GM23338 (cell line): ENCODE measurements around the gene PER2. TPM values are rescaled to one million over a fixed set of nuclear protein-coding genes. Genes with fewer than 3 reads are reported as not detected.

ENCODE experiments used
- ATAC-seq: fragments of 200-7000 bp; cut with Tn5 transposase; 3 replicates; pipeline ENCODE4 v1.9.1; 2020
- DNase-seq: peaks from one replicate; pipeline ENCODE4 v3.0.0-alpha.2; 2015; ENCODE audit warnings: low spot score
- H2AFZ ChIP-seq: fragments of 200-600 bp; sonication (generic); 2 replicates; pipeline ENCODE4 v1.8.0; 2016; ENCODE audit warnings: antibody characterized with exemption, mild to moderate bottlenecking, moderate library complexity
- H3F3A ChIP-seq: fragments of 200-600 bp; sonication (generic); replicated peaks from 2 replicates; pipeline ENCODE4 v1.8.0; 2017; ENCODE audit warnings: antibody characterized with exemption, mixed run types, low read depth
- H3K27ac ChIP-seq: fragments of 200-600 bp; sonication (generic); 2 replicates; pipeline ENCODE4 v1.6.1; 2016; ENCODE audit warnings: low read depth
- H3K27me3 ChIP-seq: fragments of 200-600 bp; sonication (generic); 2 replicates; pipeline ENCODE4 v1.8.0; 2016; ENCODE audit warnings: mild to moderate bottlenecking, mixed run types, moderate library complexity; ENCODE audit not compliant: insufficient read depth
- H3K36me3 ChIP-seq: fragments of 200-600 bp; sonication (generic); 2 replicates; pipeline ENCODE4 v1.8.0; 2016; ENCODE audit warnings: mild to moderate bottlenecking; ENCODE audit not compliant: insufficient read depth
- H3K4me1 ChIP-seq: fragments of 200-600 bp; sonication (generic); 2 replicates; pipeline ENCODE4 v1.8.0; 2016; ENCODE audit warnings: mild to moderate bottlenecking, moderate library complexity; ENCODE audit not compliant: insufficient read depth
- H3K4me2 ChIP-seq: fragments of 200-600 bp; sonication (generic); 2 replicates; pipeline ENCODE4 v1.7.1; 2017; ENCODE audit warnings: mixed run types
- H3K4me3 ChIP-seq: fragments of 200-600 bp; sonication (generic); 2 replicates; pipeline ENCODE4 v1.6.1; 2016; ENCODE audit warnings: mixed run types
- H3K79me2 ChIP-seq: fragments of 200-600 bp; sonication (generic); replicated peaks from 2 replicates; pipeline ENCODE4 v1.8.0; 2017; ENCODE audit warnings: mild to moderate bottlenecking; ENCODE audit not compliant: insufficient read depth
- H3K9me2 ChIP-seq: fragments of 200-600 bp; sonication (generic); 2 replicates; pipeline ENCODE4 v1.8.0; 2017; ENCODE audit not compliant: insufficient read depth
- H4K20me1 ChIP-seq: fragments of 200-600 bp; sonication (generic); replicated peaks from 2 replicates; pipeline ENCODE4 v1.8.0; 2017; ENCODE audit warnings: mild to moderate bottlenecking; ENCODE audit not compliant: insufficient read depth
- H3K27ac Mint-ChIP-seq: 2 replicates; pipeline ENCODE4 v1.8.0; 2020; ENCODE audit warnings: inconsistent platforms, mild to moderate bottlenecking, moderate library complexity, mixed read lengths
- H3K27me3 Mint-ChIP-seq: 3 replicates; pipeline ENCODE4 v1.8.0; 2022; ENCODE audit warnings: low read depth, mild to moderate bottlenecking, moderate library complexity, mixed read lengths, inconsistent platforms; ENCODE audit not compliant: insufficient read depth, poor library complexity
- H3K36me3 Mint-ChIP-seq: 3 replicates; pipeline ENCODE4 v1.8.0; 2021; ENCODE audit warnings: low read depth, mild to moderate bottlenecking, inconsistent platforms, moderate library complexity, mixed read lengths
- H3K4me1 Mint-ChIP-seq: 3 replicates; pipeline ENCODE4 v1.8.0; 2020; ENCODE audit warnings: mild to moderate bottlenecking, inconsistent platforms, mixed read lengths
- H3K4me3 Mint-ChIP-seq: 3 replicates; pipeline ENCODE4 v1.8.0; 2021; ENCODE audit warnings: moderate library complexity, mild to moderate bottlenecking, inconsistent platforms, mixed read lengths
- H3K9me3 Mint-ChIP-seq: 3 replicates; pipeline ENCODE4 v1.8.0; 2020; ENCODE audit warnings: moderate library complexity, mild to moderate bottlenecking, inconsistent platforms, mixed read lengths
- STAT1 ChIP-seq: IDR thresholded peaks from one replicate; pipeline ENCODE4 v1.6.1; 2016; ENCODE audit warnings: antibody characterized with exemption; ENCODE audit not compliant: unreplicated experiment
- polyA plus RNA-seq: library from polyadenylated mRNA; unstranded; fragments of >200 nt; fragmentation: Nextera tagmentation; extraction: Ambion mirVana; gene quantifications from 2 replicates; pipeline ENCODE4 v1.2.1, GENCODE V29; 2016
- total RNA-seq: library from RNA; depleted of rRNA; stranded (reverse); fragments of >200 nt; shearing (Covaris generic); gene quantifications from 2 replicates; pipeline ENCODE4 v1.2.3, GENCODE V29; 2014
- TF ChIP-seq, protein P1 (sequence below), 2 experiments: fragments of 200-600 bp in 1 of 2; sonication (generic) in 1 of 2; conservative IDR thresholded peaks; 2 replicates each; pipeline versions ENCODE4 v1.5.1 to v1.6.1; 2016 to 2017; ENCODE audit warnings: antibody characterized with exemption in 2 of 2, low read depth in 2 of 2, mild to moderate bottlenecking in 2 of 2, moderate library complexity in 1 of 2
- TF ChIP-seq, protein P2 (sequence below): fragments of 250-450 bp; sonication (Bioruptor Pico); IDR thresholded peaks from 2 replicates; pipeline ENCODE4 v1.5.0; 2020; ENCODE audit warnings: mild to moderate bottlenecking, moderate library complexity

Gene PER2
- total and polyA plus RNA-seq, 2 experiments from 2014 or later, result 2.2 to 4.6 TPM

DNA sequence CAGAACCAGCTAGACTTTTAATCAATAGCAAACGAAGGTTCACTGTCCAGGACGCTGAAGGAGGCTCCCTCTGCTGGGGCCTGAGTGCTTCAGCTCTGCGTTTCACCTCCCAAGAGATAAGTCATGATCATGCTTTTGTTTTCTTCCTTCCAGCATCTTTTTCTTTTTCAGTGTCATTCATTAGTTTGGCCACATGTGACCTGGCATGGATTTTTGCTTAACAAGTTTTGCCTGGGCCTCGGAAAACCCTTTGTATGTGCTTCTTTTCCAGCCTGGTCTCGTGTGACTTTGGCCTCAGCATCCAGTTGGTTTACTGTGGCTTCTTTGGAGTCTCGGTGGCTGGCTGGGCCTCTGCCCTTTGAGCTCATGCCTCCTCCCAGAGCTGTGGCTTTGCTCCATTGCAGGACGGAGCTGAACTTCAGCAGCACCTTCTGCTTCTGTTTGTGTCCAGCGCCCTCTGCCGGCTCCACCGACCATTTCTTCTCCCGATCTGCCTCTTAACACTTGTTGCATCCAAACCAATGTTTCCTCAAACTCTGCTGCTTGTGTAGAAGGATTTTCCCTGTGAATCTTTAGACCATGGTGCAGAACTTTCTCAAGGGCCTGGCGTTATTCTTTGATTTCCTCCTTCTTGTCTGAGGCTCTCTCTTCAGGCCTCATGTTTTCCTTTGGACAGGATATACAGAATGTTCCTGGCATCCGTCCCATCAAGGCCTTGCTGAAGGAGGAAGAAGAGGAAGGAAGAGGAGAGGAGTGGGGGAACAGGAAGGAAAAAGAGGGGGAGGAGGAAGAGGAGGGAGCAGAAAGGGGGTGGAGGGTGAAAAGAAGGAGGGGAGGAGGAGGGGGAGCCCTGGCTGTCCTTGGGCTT, 25.0 kb downstream of the PER2 start:
- Histone ChIP-seq H3K79me2 (no peaks in the 10 kb centered on the region), H3K27ac (no peak overlapping the region), H3K36me3 (no peaks in the 10 kb centered on the region), H3K4me1 (no peaks in the 10 kb centered on the region), H3F3A (no peaks in the 10 kb centered on the region), H2AFZ (peak overlapping the region; percentile 11; the same call in 1 of the 2 replicates), H3K9me2 (no peaks in the 10 kb centered on the region), H3K4me3 (no peak overlapping the region), H3K27me3 (no peaks in the 10 kb centered on the region), H4K20me1 (0 out of 2 replicates have a peak, but pooled peaks cover 2% of the 10 kb centered on the region), H3K4me2 (no peak overlapping the region)
- DNase-seq, result peak; percentile 92
- Mint-ChIP-seq H3K4me3 (no peak overlapping the region), H3K4me1 (peaks cover 7% of the 10 kb centered on the region), H3K36me3 (peaks cover 7% of the 10 kb centered on the region; the same call in 2 of the 3 replicates), H3K9me3 (no peaks in the 10 kb centered on the region), H3K27ac (peak overlapping the region; percentile 86; the same call in 1 of the 2 replicates), H3K27me3 (peaks cover 4% of the 10 kb centered on the region)
- TF ChIP-seq STAT1, result no peak
- TF ChIP-seq, protein P1, sequence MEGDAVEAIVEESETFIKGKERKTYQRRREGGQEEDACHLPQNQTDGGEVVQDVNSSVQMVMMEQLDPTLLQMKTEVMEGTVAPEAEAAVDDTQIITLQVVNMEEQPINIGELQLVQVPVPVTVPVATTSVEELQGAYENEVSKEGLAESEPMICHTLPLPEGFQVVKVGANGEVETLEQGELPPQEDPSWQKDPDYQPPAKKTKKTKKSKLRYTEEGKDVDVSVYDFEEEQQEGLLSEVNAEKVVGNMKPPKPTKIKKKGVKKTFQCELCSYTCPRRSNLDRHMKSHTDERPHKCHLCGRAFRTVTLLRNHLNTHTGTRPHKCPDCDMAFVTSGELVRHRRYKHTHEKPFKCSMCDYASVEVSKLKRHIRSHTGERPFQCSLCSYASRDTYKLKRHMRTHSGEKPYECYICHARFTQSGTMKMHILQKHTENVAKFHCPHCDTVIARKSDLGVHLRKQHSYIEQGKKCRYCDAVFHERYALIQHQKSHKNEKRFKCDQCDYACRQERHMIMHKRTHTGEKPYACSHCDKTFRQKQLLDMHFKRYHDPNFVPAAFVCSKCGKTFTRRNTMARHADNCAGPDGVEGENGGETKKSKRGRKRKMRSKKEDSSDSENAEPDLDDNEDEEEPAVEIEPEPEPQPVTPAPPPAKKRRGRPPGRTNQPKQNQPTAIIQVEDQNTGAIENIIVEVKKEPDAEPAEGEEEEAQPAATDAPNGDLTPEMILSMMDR (conservative IDR thresholded peaks at IDR 0.05; ENCODE audit: low read depth in 2 of 2), result peak; percentile 84 to 86
- TF ChIP-seq, protein P2, sequence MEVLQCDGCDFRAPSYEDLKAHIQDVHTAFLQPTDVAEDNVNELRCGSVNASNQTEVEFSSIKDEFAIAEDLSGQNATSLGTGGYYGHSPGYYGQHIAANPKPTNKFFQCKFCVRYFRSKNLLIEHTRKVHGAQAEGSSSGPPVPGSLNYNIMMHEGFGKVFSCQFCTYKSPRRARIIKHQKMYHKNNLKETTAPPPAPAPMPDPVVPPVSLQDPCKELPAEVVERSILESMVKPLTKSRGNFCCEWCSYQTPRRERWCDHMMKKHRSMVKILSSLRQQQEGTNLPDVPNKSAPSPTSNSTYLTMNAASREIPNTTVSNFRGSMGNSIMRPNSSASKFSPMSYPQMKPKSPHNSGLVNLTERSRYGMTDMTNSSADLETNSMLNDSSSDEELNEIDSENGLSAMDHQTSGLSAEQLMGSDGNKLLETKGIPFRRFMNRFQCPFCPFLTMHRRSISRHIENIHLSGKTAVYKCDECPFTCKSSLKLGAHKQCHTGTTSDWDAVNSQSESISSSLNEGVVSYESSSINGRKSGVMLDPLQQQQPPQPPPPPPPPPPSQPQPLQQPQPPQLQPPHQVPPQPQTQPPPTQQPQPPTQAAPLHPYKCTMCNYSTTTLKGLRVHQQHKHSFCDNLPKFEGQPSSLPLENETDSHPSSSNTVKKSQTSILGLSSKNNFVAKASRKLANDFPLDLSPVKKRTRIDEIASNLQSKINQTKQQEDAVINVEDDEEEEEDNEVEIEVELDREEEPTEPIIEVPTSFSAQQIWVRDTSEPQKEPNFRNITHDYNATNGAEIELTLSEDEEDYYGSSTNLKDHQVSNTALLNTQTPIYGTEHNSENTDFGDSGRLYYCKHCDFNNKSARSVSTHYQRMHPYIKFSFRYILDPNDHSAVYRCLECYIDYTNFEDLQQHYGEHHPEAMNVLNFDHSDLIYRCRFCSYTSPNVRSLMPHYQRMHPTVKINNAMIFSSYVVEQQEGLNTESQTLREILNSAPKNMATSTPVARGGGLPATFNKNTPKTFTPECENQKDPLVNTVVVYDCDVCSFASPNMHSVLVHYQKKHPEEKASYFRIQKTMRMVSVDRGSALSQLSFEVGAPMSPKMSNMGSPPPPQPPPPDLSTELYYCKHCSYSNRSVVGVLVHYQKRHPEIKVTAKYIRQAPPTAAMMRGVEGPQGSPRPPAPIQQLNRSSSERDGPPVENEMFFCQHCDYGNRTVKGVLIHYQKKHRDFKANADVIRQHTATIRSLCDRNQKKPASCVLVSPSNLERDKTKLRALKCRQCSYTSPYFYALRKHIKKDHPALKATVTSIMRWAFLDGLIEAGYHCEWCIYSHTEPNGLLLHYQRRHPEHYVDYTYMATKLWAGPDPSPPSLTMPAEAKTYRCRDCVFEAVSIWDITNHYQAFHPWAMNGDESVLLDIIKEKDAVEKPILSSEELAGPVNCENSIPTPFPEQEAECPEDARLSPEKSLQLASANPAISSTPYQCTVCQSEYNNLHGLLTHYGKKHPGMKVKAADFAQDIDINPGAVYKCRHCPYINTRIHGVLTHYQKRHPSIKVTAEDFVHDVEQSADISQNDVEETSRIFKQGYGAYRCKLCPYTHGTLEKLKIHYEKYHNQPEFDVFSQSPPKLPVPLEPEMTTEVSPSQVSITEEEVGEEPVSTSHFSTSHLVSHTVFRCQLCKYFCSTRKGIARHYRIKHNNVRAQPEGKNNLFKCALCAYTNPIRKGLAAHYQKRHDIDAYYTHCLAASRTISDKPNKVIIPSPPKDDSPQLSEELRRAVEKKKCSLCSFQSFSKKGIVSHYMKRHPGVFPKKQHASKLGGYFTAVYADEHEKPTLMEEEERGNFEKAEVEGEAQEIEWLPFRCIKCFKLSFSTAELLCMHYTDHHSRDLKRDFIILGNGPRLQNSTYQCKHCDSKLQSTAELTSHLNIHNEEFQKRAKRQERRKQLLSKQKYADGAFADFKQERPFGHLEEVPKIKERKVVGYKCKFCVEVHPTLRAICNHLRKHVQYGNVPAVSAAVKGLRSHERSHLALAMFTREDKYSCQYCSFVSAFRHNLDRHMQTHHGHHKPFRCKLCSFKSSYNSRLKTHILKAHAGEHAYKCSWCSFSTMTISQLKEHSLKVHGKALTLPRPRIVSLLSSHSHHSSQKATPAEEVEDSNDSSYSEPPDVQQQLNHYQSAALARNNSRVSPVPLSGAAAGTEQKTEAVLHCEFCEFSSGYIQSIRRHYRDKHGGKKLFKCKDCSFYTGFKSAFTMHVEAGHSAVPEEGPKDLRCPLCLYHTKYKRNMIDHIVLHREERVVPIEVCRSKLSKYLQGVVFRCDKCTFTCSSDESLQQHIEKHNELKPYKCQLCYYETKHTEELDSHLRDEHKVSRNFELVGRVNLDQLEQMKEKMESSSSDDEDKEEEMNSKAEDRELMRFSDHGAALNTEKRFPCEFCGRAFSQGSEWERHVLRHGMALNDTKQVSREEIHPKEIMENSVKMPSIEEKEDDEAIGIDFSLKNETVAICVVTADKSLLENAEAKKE, result no peak
- ATAC-seq, result peak; percentile 94
